HepG2 (cell line): Measurements from ENCODE around the gene HLF. TPM values are rescaled to one million over a fixed set of nuclear protein-coding genes. Genes with fewer than 3 reads are reported as not detected.

Experiments used
- ATAC-seq: fragments of 200-7000 bp; cut with Tn5 transposase; 3 replicates; pipeline ENCODE4 v1.9.1; 2020; ENCODE audit warnings: mild to moderate bottlenecking, moderate library complexity
- BruUV-seq: library from RNA; stranded (reverse); fragments of 400-500 nt; replicated peaks from 2 replicates; lab custom pipeline; 2021; lab: Mats Ljungman, UMichigan
- CTCF ChIA-PET: fragments of 300-600 bp; formaldehyde crosslinking; extraction: SDS; loops from one replicate; lab custom pipeline; 2021; ENCODE audit warnings: low total read pairs, inconsistent platforms, low intra/inter-chr PET ratio; lab: Yijun Ruan, JAX
- POLR2A ChIA-PET: fragments of 350-600 bp; sonication (Branson Sonifier 250); formaldehyde crosslinking; loops from one replicate; lab custom pipeline; 2020; ENCODE audit warnings: antibody characterized with exemption, inconsistent platforms; lab: Yijun Ruan, JAX
- DNase-seq: peaks from one replicate; pipeline ENCODE4 v3.0.0-alpha.2; 2015; ENCODE audit warnings: low spot score
- FAIRE-seq: peaks from 3 replicates; lab custom pipeline; 2011; peaks lifted over from hg19 to GRCh38; lab: Jason Lieb, UNC
- H2AFZ ChIP-seq: one replicate; pipeline ENCODE4 v1.6.1; 2011; ENCODE audit warnings: low read length, inconsistent platforms
- H3K27ac ChIP-seq: fragments of 300-600 bp; 3 replicates; pipeline ENCODE4 v1.8.0; 2011; ENCODE audit warnings: mixed run types, mild to moderate bottlenecking, mixed read lengths, low read length, inconsistent platforms; ENCODE audit not compliant: insufficient read depth; ENCODE audit errors: extremely low read length
- H3K27me3 ChIP-seq, 2 experiments: fragments of 200-600 bp in 1 of 2; 2 replicates in 1 of 2; 3 replicates in 1 of 2; pipeline versions ENCODE4 v1.6.0 to v1.8.0; 2011; ENCODE audit warnings: low read length in 2 of 2, mild to moderate bottlenecking in 2 of 2, moderate library complexity in 2 of 2, inconsistent platforms in 1 of 2; ENCODE audit not compliant: insufficient read depth in 2 of 2, control insufficient read depth in 1 of 2
- H3K36me3 ChIP-seq, 2 experiments: fragments of 200-600 bp in 1 of 2; replicated peaks in 1 of 2; 2 replicates in 1 of 2; 3 replicates in 1 of 2; pipeline versions ENCODE4 v1.5.1 to v1.8.0; 2011; ENCODE audit warnings: low read length in 2 of 2, inconsistent platforms in 1 of 2; ENCODE audit not compliant: insufficient read depth in 2 of 2, control insufficient read depth in 1 of 2
- H3K4me1 ChIP-seq: 2 replicates; pipeline ENCODE4 v1.5.1; 2012; ENCODE audit warnings: low read length, inconsistent platforms; ENCODE audit not compliant: insufficient read depth
- H3K4me2 ChIP-seq: 2 replicates; pipeline ENCODE4 v1.6.0; 2011; ENCODE audit warnings: low read depth, low read length, inconsistent platforms
- H3K4me3 ChIP-seq, 3 experiments: fragments of 200-600 bp in 1 of 3; sonication (generic), shearing (Covaris generic) in 1 of 3; replicated peaks in 1 of 3; 2 replicates each; pipeline ENCODE4 v1.5.1; 2011 to 2016; ENCODE audit warnings: low read length in 3 of 3, inconsistent platforms in 2 of 3, low read depth in 2 of 3, mild to moderate bottlenecking in 2 of 3, control low read depth in 1 of 3, mixed read lengths in 1 of 3; ENCODE audit not compliant: insufficient read depth in 1 of 3
- H3K79me2 ChIP-seq: one replicate; pipeline ENCODE4 v1.6.1; 2011; ENCODE audit warnings: low read length, inconsistent platforms; ENCODE audit not compliant: insufficient read depth
- H3K9ac ChIP-seq: 2 replicates; pipeline ENCODE4 v1.6.0; 2011; ENCODE audit warnings: mild to moderate bottlenecking, low read depth, low read length, inconsistent platforms; ENCODE audit not compliant: insufficient read depth
- H3K9me3 ChIP-seq: 2 replicates; pipeline ENCODE4 v1.5.1; 2012; ENCODE audit warnings: mild to moderate bottlenecking, low read length
- H4K20me1 ChIP-seq: 2 replicates; pipeline ENCODE4 v1.6.0; 2011; ENCODE audit warnings: inconsistent platforms, mild to moderate bottlenecking, low read length, moderate library complexity; ENCODE audit not compliant: insufficient read depth
- ATF4 ChIP-seq, 2 experiments: fragments of 450-650 bp in 1 of 2; sonication (generic) in 1 of 2; formaldehyde crosslinking; IDR thresholded peaks; 2 replicates each; pipeline versions ENCODE4 v1.5.0 to v1.8.0; 2020 to 2022; ENCODE audit warnings: mild to moderate bottlenecking in 1 of 2, missing genetic modification reagents in 1 of 2
- HMGXB4 ChIP-seq, 2 experiments: sonication (generic) in 1 of 2; formaldehyde crosslinking in 1 of 2; IDR thresholded peaks; 2 replicates each; pipeline versions ENCODE4 v1.4.0 to v1.6.1; 2018 to 2020; ENCODE audit warnings: missing genetic modification reagents in 2 of 2, borderline replicate concordance in 1 of 2, low read depth in 1 of 2, mild to moderate bottlenecking in 1 of 2, missing biosample characterization in 1 of 2
- IKZF5 ChIP-seq: IDR thresholded peaks from 2 replicates; pipeline ENCODE4 v1.6.1; 2018; ENCODE audit warnings: missing genetic modification reagents, mild to moderate bottlenecking, missing compliant biosample characterization
- POLR2G ChIP-seq: fragments of 200-400 bp; formaldehyde crosslinking; IDR thresholded peaks from 2 replicates; pipeline ENCODE4 v1.6.1; 2018; ENCODE audit warnings: mild to moderate bottlenecking, low read depth, low read length, moderate library complexity
- RXRB ChIP-seq: IDR thresholded peaks from 2 replicates; pipeline ENCODE4 v1.6.1; 2016; ENCODE audit warnings: borderline replicate concordance, missing genetic modification reagents, missing compliant biosample characterization
- SALL1 ChIP-seq: sonication (generic); formaldehyde crosslinking; IDR thresholded peaks from 2 replicates; pipeline ENCODE4 v1.8.0; 2022; ENCODE audit warnings: mild to moderate bottlenecking, missing genetic modification reagents
- SNAPC4 ChIP-seq: sonication (generic); formaldehyde crosslinking; IDR thresholded peaks from 2 replicates; pipeline ENCODE4 v1.4.0; 2020; ENCODE audit warnings: mild to moderate bottlenecking, missing genetic modification reagents
- ZFP36 ChIP-seq: fragments of 150-350 bp; IDR thresholded peaks from 2 replicates; pipeline ENCODE4 v1.6.1; 2018; ENCODE audit warnings: borderline replicate concordance, low read length, low read depth; ENCODE audit not compliant: partially characterized antibody
- ZNF496 ChIP-seq: sonication (generic); formaldehyde crosslinking; IDR thresholded peaks from 2 replicates; pipeline ENCODE4 v1.8.1; 2023; ENCODE audit warnings: mild to moderate bottlenecking, moderate library complexity, missing genetic modification reagents; ENCODE audit not compliant: insufficient replicate concordance
- ZNF775 ChIP-seq: sonication (generic); formaldehyde crosslinking; IDR thresholded peaks from 2 replicates; pipeline ENCODE4 v1.4.0; 2020; ENCODE audit warnings: missing genetic modification reagents, mild to moderate bottlenecking, moderate library complexity, borderline replicate concordance
- ZNF83 ChIP-seq: sonication (generic); formaldehyde crosslinking; IDR thresholded peaks from 2 replicates; pipeline ENCODE4 v1.4.0; 2020; ENCODE audit warnings: missing genetic modification reagents, mild to moderate bottlenecking, borderline replicate concordance
- WGBS: methylation state at CpG from one replicate; pipeline ENCODE4 v1.1.6; 2017; ENCODE audit warnings: low lambda C conversion rate; 5-methylcytosine and 5-hydroxymethylcytosine counted together
- in situ Hi-C: cut with HindIII; loops from 2 replicates; pipeline ENCODE4 v1.10.0; 2017; ENCODE audit warnings: low pct_unique_long_range_greater_than_20kb; ENCODE audit not compliant: extremely low pct_ligation_motif_present
- intact Hi-C: fragments of 100-400 bp; cut with micrococcal nuclease; formaldehyde crosslinking; loops from one replicate; pipeline ENCODE4 v1.10.0; 2022; ENCODE audit not compliant: unreplicated experiment
- polyA plus RNA-seq, 8 experiments: library from polyadenylated mRNA; depleted of rRNA in 3 of 8; stranded (reverse) in 7 of 8; unstranded in 1 of 8; fragments of >200 nt; fragmentation: Illumina TruSeq in 4 of 8; extraction: Trizol in 4 of 8; gene quantifications; 2 replicates each; pipeline versions ENCODE4 v1.2.1 to v1.2.3, GENCODE V29; 2011 to 2016; ENCODE audit warnings: low read depth in 4 of 8, missing spikeins in 1 of 8, mixed read lengths in 1 of 8; ENCODE audit not compliant: insufficient read depth in 1 of 8
- total RNA-seq, 5 experiments: library from RNA; depleted of rRNA; stranded (reverse); fragments of >200 nt; fragmentation: Illumina TruSeq; extraction: Trizol; gene quantifications; 2 replicates each; pipeline ENCODE4 v1.2.3, GENCODE V29; 2016; ENCODE audit warnings: low read depth in 1 of 5

Gene HLF
- total and polyA plus RNA-seq, 2 of the 13 experiments (the other 11 are each of a cell fraction or from before 2014, with no cell fraction given) = 202 to 346 TPM

GRCh38 chr17:55275894-55276804 is 11.4 kb downstream of the HLF start:
- BruUV-seq = TSS peak; percentile 0
- FAIRE-seq = no peak
- peak overlapping the region; percentile 84 for H3K27ac ChIP-seq
- no peak overlapping the region for H2AFZ ChIP-seq
- H3K9ac ChIP-seq = peak overlapping the region; percentile 97
- H3K4me3 ChIP-seq = peak overlapping the region; percentile 32 to 93 (median 37)
- peaks cover 95% of the 10 kb centered on the region for H3K4me1 ChIP-seq
- ChIA-PET CTCF (no interaction called here), POLR2A (interaction anchor here (0.9 to 13.8 kb wide), 7 partner anchors 9 to 171 kb away, joined by 3 to 626 read pairs (median 10); no protein-coding TSS in a partner anchor)
- in situ Hi-C loops (no loop called here), intact Hi-C loops (loop anchor here (1.0 kb wide), 1 partner anchor 8 kb away; no protein-coding TSS in a partner anchor)
- H3K9me3 ChIP-seq = no peaks in the 10 kb centered on the region
- H3K4me2 ChIP-seq = peak overlapping the region; percentile 93
- peaks cover 0 to 3% of the 10 kb centered on the region in 2 experiments; a peak in 1 of 5 replicates for H3K27me3 ChIP-seq
- DNase-seq = peak; percentile 74
- ATAC-seq = peak; percentile 26
- peaks cover 34% of the 10 kb centered on the region for H4K20me1 ChIP-seq
- peaks cover 20 to 86% of the 10 kb centered on the region in 2 experiments for H3K36me3 ChIP-seq
- peaks cover 100% of the 10 kb centered on the region for H3K79me2 ChIP-seq
- WGBS = 67% methylated on average over 7 of the region's 7 CpGs
- TF ChIP-seq HMGXB4 (CRISPR knock-in tag; IDR thresholded peaks at IDR 0.05; ENCODE audit: borderline replicate concordance in 1 of 2, low read depth in 1 of 2) (peak in 1 of 2 experiments; percentile 9; a peak in 1 of 4 replicates), ATF4 (CRISPR knock-in tag; IDR thresholded peaks at IDR 0.05) (peak; percentile 29 to 78; a peak in 2 of 4 replicates), ZNF775 (CRISPR knock-in tag) (no peak), SNAPC4 (CRISPR knock-in tag) (0 out of 2 replicates have a peak, but pooled peaks have one; percentile 42), ZNF83 (CRISPR knock-in tag) (no peak), SALL1 (0 out of 2 replicates have a peak, but pooled peaks have one; percentile 12), POLR2G (peak; percentile 46; the same call in 1 of the 2 replicates), ZFP36 (peak; percentile 45), IKZF5 (CRISPR knock-in tag) (no peak), RXRB (CRISPR knock-in tag) (0 out of 2 replicates have a peak, but pooled peaks have one; percentile 5), ZNF496 (CRISPR knock-in tag) (no peak)
